ENCODE data around the gene KCNJ11. TPM values are rescaled to one million over a fixed set of nuclear protein-coding genes. Genes with fewer than 3 reads are reported as not detected.

Gene KCNJ11
- total and polyA plus RNA-seq, 8 donors, result 1.8 to 11.6 (median 8.1) TPM

- Histone ChIP-seq H3K36me3 (peaks cover 0 to 24% of the 10 kb centered on the region in 2 donors), H3K27ac (no peak overlapping the region), H3K27me3 (no peaks in the 10 kb centered on the region), H3K9me3 (peaks cover 0 to 9% of the 10 kb centered on the region in 2 donors), H3K4me1 (no peaks in the 10 kb centered on the region), H3K4me3 (no peak overlapping the region)
- TF ChIP-seq, protein P1, sequence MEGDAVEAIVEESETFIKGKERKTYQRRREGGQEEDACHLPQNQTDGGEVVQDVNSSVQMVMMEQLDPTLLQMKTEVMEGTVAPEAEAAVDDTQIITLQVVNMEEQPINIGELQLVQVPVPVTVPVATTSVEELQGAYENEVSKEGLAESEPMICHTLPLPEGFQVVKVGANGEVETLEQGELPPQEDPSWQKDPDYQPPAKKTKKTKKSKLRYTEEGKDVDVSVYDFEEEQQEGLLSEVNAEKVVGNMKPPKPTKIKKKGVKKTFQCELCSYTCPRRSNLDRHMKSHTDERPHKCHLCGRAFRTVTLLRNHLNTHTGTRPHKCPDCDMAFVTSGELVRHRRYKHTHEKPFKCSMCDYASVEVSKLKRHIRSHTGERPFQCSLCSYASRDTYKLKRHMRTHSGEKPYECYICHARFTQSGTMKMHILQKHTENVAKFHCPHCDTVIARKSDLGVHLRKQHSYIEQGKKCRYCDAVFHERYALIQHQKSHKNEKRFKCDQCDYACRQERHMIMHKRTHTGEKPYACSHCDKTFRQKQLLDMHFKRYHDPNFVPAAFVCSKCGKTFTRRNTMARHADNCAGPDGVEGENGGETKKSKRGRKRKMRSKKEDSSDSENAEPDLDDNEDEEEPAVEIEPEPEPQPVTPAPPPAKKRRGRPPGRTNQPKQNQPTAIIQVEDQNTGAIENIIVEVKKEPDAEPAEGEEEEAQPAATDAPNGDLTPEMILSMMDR (IDR thresholded peaks at IDR 0.05), result no peak
- ATAC-seq (no peak), DNase-seq (no peak)
- intact Hi-C loops (cut with DNase I), result loop anchor here in 1 of 2 donors (10.0 kb wide), 1 partner anchor 124 kb away; no protein-coding TSS in a partner anchor
Measured at GRCh38 chr11:17381156-17381555, 7.3 kb downstream of the KCNJ11 start.

- Histone ChIP-seq H3K27me3 (no peaks in the 10 kb centered on the region), H3K9me3 (peaks cover 0 to 21% of the 10 kb centered on the region in 2 donors), H3K4me1 (no peaks in the 10 kb centered on the region), H3K27ac (no peak overlapping the region), H3K4me3 (no peak overlapping the region), H3K36me3 (peaks cover 0 to 40% of the 10 kb centered on the region in 2 donors)
- intact Hi-C loops (cut with DNase I), result loop anchor here in 1 of 2 donors (10.0 kb wide), 1 partner anchor 125 kb away; no protein-coding TSS in a partner anchor
- TF ChIP-seq, protein P1 (IDR thresholded peaks at IDR 0.05), result no peak
- ATAC-seq, result no peak
- DNase-seq, result no peak
Measured at GRCh38 chr11:17379383-17380180, 8.9 kb downstream of the KCNJ11 start.

GRCh38 chr11:17378655-17379054, 9.8 kb downstream of the KCNJ11 start:
- no peak for DNase-seq
- peaks cover 0 to 30% of the 10 kb centered on the region in 2 donors for H3K9me3 ChIP-seq
- H3K4me3 ChIP-seq, result no peak overlapping the region
- no peak overlapping the region for H3K27ac ChIP-seq
- intact Hi-C loops (cut with DNase I), result no loop called here
- H3K36me3 ChIP-seq, result peaks cover 0 to 49% of the 10 kb centered on the region in 2 donors
- ATAC-seq, result no peak
- TF ChIP-seq, protein P1 (IDR thresholded peaks at IDR 0.05), result no peak
- no peaks in the 10 kb centered on the region for H3K27me3 ChIP-seq
- no peaks in the 10 kb centered on the region for H3K4me1 ChIP-seq

- Histone ChIP-seq H3K9me3 (peaks cover 15 to 52% of the 10 kb centered on the region in 2 donors), H3K27me3 (no peaks in the 10 kb centered on the region), H3K4me1 (no peaks in the 10 kb centered on the region), H3K27ac (no peak overlapping the region), H3K36me3 (peaks cover 0 to 71% of the 10 kb centered on the region in 2 donors), H3K4me3 (no peak overlapping the region)
- intact Hi-C loops (cut with DNase I), result no loop called here
- DNase-seq (no peak), ATAC-seq (no peak)
- TF ChIP-seq, protein P1 (IDR thresholded peaks at IDR 0.05), result no peak
Measured at GRCh38 chr11:17376493-17376892, 12.0 kb downstream of the KCNJ11 start.

DNA sequence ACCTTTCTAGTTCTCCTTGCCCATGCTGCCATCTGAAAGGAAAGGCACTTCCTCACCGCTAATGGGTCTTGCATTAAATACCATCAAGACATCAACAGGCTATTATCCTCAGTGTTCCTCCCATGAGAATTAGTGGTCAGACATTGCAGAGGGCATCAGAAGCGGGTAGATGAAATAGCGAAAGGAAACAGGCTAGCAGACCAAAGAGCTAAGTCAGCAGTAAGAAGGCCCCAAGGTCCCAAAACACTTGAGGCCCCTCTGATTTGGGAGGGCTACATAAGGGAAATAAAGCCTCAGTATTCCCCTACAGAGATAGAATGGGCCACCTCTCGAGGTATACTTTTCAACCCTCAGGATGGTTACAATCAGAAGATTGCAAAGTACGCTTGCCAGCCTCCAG, 12.9 kb downstream of the KCNJ11 start:
- TF ChIP-seq, protein P1 (IDR thresholded peaks at IDR 0.05), result no peak
- H3K27ac ChIP-seq, result no peak overlapping the region
- peaks cover 15 to 61% of the 10 kb centered on the region in 2 donors for H3K9me3 ChIP-seq
- H3K4me1 ChIP-seq, result no peaks in the 10 kb centered on the region
- H3K36me3 ChIP-seq, result peaks cover 0 to 80% of the 10 kb centered on the region in 2 donors
- H3K27me3 ChIP-seq, result no peaks in the 10 kb centered on the region
- ATAC-seq (no peak), DNase-seq (no peak)
- intact Hi-C loops (cut with DNase I), result no loop called here
- no peak overlapping the region for H3K4me3 ChIP-seq
